ENCODE data around the gene RHBDL3. TPM values are rescaled to one million over a fixed set of nuclear protein-coding genes. Genes with fewer than 3 reads are reported as not detected.

The RHBDL3 gene
- total and polyA plus RNA-seq, 10 of the 15 experiments (the other 5 are each of a cell fraction or from before 2014, with no cell fraction given), result 0.04 to 0.24 (median 0.04) TPM; not detected in 5

DNA sequence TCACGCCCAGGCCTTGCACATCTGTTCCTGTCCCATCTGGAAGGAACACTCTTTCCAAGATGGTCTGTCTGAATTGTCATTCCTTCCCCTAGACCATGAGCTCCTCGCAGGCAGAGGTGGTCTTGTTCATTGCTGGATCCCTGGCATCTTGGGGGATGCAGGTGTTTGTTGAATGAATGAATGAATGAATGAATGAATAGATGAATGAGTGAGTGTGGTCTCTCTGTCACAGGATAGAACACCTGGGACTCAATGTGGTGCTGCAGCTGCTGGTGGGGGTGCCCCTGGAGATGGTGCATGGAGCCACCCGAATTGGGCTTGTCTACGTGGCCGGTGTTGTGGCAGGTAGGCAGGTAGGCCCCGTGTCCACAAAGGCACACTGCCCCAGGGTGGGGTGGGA lies 32.2 kb downstream of the RHBDL3 start:
- ChIA-PET CTCF (no interaction called here), RAD21 (ENCODE audit: unreplicated experiment) (no interaction called here), SMC1A (ENCODE audit: uncharacterized antibody, unreplicated experiment) (no interaction called here), POLR2A (no interaction called here)
- no peak for TF ChIP-seq JUNB (IDR thresholded peaks at IDR 0.05)
- TF ChIP-seq, protein P1, sequence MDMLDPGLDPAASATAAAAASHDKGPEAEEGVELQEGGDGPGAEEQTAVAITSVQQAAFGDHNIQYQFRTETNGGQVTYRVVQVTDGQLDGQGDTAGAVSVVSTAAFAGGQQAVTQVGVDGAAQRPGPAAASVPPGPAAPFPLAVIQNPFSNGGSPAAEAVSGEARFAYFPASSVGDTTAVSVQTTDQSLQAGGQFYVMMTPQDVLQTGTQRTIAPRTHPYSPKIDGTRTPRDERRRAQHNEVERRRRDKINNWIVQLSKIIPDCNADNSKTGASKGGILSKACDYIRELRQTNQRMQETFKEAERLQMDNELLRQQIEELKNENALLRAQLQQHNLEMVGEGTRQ (IDR thresholded peaks at IDR 0.05; ENCODE audit: borderline replicate concordance, low read depth, low read length), result no peak
- no peak for TF ChIP-seq NR2C2 (IDR thresholded peaks at IDR 0.05; ENCODE audit: borderline replicate concordance, control insufficient read depth, insufficient read length, low read depth)
- TF ChIP-seq BRCA1 (IDR thresholded peaks at IDR 0.05; ENCODE audit: low read depth, low read length), result no peak
- no peak for TF ChIP-seq CHD1 (IDR thresholded peaks at IDR 0.05; ENCODE audit: low read depth, low read length)
- TF ChIP-seq, protein P2, sequence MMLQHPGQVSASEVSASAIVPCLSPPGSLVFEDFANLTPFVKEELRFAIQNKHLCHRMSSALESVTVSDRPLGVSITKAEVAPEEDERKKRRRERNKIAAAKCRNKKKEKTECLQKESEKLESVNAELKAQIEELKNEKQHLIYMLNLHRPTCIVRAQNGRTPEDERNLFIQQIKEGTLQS (IDR thresholded peaks at IDR 0.05; ENCODE audit: borderline replicate concordance, extremely low read depth, low read depth, low read length), result no peak
- TF ChIP-seq CREB1 (IDR thresholded peaks at IDR 0.05; ENCODE audit: low read depth), result no peak
- no peak for TF ChIP-seq IRF4 (IDR thresholded peaks at IDR 0.05; ENCODE audit: low read depth, low read length)
- Histone ChIP-seq H3K79me2 (ENCODE audit: control insufficient read depth, insufficient read depth, low read length) (no peaks in the 10 kb centered on the region), H3K9me3 (replicated peaks; ENCODE audit: control insufficient read depth, insufficient read depth, low read length) (no peaks in the 10 kb centered on the region), H3K27me3 (replicated peaks in 1 of 2; ENCODE audit: control insufficient read depth in 2 of 2, insufficient read depth in 2 of 2, low read length in 1 of 2) (peaks cover 0 to 2% of the 10 kb centered on the region in 2 experiments; a peak in 1 of 4 replicates), H3K36me3 (ENCODE audit: control insufficient read depth in 2 of 2, insufficient read depth in 2 of 2, low read length in 1 of 2) (no peaks in the 10 kb centered on the region), H3K4me1 (ENCODE audit: control insufficient read depth, insufficient read depth, low read length) (peaks cover 4% of the 10 kb centered on the region), H3K4me3 (no peak overlapping the region), H3K9ac (ENCODE audit: control insufficient read depth, insufficient read depth, low read length) (no peak overlapping the region), H2AFZ (ENCODE audit: control insufficient read depth, low read depth, low read length) (no peak overlapping the region), H4K20me1 (ENCODE audit: control insufficient read depth, insufficient read depth) (no peaks in the 10 kb centered on the region; the same call in 1 of the 2 replicates), H3K4me2 (ENCODE audit: control insufficient read depth, insufficient read depth) (no peak overlapping the region), H3K27ac (ENCODE audit: control insufficient read depth, insufficient read depth) (no peak overlapping the region)
- BruUV-seq (replicated peaks), result no TSS peak
- intact Hi-C loops (cut with micrococcal nuclease; ENCODE audit: unreplicated experiment), result no loop called here
- FAIRE-seq, result no peak
- in situ Hi-C loops (cut with MboI), result no loop called here
- DNase-seq (ENCODE audit: low read depth, low spot score), result no peak
- WGBS (ENCODE audit: insufficient coverage, insufficient replicate concordance, low lambda C conversion rate, missing lambda C conversion rate), result 53% methylated on average over 6 of the region's 6 CpGs
- ATAC-seq, result no peak
